GM20000 (cell line): Measurements from ENCODE around the gene TBC1D19.
"Not testable (repeated sequence)": the region's sequence is repeated elsewhere in the genome, so short reads cannot be mapped to it uniquely, and the experiment has no call there.

Experiments used
- DNase-seq: peaks from one replicate; pipeline ENCODE4 v3.0.0; 2012; ENCODE audit warnings: low spot score
- TF ChIP-seq, protein P1 (sequence below): IDR thresholded peaks from 2 replicates; pipeline ENCODE4 v1.5.1; 2012; ENCODE audit warnings: mild to moderate bottlenecking, control low read depth; ENCODE audit errors: extremely low read depth, missing control alignments

The TBC1D19 gene

DNA sequence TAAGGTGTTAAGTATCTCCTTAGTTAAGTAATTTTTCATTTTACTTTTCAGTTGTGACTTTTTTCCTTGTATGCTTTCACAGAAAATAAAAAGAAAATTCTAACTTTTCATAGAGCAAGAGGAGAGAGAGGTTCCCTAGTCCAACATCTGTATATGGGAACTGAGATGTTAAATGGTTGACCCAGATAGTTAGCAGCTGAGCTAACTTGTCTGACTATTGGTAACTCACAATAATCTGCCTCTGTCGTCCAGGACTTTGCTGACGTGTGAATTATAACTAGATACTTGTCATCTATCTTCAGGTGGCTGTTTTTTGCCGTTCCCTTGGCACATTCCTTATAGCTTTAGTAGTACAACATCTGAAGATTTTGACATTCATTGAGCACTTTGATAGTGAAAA is 29.9 kb downstream of the TBC1D19 start:
- no peak for DNase-seq
- TF ChIP-seq, protein P1, sequence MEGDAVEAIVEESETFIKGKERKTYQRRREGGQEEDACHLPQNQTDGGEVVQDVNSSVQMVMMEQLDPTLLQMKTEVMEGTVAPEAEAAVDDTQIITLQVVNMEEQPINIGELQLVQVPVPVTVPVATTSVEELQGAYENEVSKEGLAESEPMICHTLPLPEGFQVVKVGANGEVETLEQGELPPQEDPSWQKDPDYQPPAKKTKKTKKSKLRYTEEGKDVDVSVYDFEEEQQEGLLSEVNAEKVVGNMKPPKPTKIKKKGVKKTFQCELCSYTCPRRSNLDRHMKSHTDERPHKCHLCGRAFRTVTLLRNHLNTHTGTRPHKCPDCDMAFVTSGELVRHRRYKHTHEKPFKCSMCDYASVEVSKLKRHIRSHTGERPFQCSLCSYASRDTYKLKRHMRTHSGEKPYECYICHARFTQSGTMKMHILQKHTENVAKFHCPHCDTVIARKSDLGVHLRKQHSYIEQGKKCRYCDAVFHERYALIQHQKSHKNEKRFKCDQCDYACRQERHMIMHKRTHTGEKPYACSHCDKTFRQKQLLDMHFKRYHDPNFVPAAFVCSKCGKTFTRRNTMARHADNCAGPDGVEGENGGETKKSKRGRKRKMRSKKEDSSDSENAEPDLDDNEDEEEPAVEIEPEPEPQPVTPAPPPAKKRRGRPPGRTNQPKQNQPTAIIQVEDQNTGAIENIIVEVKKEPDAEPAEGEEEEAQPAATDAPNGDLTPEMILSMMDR = no peak

DNA sequence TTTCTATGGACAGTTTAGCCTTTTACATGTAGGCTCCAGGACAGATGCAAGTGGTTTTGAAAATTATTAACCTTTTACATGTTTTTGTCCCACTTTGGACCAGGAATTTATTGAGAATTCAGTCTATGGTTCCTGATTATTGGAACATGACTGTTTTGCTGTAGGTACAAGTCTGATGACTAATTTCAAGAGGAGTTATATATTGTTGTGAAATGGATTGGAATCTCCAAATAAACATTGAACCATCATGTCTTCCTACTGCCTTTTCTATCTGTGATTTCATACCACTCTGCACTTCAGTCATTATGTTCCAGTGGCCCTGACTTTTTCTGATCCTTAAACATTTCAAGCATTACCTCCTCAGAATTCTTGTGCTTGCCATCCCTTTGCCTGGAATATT is 35.9 kb downstream of the TBC1D19 start:
- no peak for DNase-seq
- TF ChIP-seq, protein P1 = no peak

DNA sequence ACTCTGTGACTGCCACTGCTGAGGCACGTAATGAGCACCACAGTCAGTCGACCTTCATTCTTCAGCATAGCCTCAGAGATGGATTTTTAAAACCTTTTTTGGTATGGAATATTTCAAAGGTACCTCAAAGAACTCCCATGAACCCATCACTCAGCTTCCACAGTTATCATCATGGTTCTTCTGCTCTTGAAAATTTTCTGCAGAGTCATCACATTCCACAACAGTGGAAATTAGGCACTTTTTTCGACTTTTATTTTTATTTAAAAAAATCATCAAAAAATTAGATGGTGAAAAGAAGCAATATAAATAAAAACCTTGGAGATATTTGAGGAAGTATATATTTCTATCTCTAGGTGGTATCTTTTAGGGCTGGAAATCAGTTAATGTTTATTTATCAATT is 37.5 kb downstream of the TBC1D19 start:
- no peak for DNase-seq
- TF ChIP-seq, protein P1 = no peak

DNA sequence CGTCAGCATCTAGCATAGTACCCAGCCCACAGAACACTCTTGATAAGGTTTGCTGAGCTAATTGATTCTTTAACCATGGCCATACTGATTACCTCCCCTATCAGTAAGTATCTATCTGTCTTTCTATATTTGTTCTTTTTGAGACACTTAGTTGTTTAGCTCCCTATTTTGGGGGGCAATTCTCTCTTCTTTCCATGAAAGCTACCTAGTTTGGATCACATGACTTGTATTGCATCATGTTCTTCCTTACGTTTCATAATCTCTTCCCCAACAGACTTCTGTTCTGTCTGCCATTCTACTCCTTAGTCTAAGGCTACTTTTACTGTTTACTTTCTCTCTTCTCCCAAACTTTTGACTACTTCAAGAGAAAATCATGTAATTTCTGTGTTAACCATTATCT is 39.0 kb downstream of the TBC1D19 start:
- TF ChIP-seq, protein P1 = no peak
- no peak for DNase-seq

DNA sequence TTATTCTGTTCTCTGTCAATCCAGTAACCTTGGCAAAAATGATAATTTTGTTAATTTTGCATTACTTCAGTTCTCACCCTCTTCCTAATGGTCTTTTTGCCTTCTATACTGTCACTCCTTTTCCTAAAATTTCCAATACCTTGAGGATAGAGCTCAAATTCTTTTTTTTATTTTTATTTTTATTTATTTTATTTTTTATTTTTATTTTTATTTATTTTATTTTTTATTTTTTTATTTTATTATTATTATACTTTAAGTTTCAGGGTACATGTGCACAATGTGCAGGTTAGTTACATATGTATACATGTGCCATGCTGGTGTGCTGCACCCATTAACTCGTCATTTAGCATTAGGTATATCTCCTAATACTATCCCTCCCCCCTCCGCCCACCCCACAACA is 42.8 kb downstream of the TBC1D19 start:
- not testable (repeated sequence) for DNase-seq

DNA sequence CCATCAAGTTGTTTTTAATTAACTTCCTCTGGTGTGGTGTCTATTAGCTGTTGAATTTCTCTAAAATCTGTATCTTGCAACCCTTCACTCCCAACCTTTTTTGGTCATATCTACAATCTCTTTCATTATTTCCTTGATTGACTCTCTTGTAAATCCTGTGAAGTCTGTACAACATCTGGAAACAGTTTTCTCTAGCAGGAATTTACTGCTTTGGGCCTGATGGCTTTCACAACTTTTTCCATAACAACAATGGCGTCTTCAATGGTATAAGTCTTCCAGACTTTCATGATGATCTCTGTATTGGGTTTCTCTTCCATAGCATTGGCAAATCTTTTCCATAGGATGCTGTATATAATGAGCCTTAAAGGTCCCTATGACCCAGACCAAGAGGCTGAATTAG is 49.0 kb downstream of the TBC1D19 start:
- DNase-seq = no peak
- TF ChIP-seq, protein P1 = no peak

DNA sequence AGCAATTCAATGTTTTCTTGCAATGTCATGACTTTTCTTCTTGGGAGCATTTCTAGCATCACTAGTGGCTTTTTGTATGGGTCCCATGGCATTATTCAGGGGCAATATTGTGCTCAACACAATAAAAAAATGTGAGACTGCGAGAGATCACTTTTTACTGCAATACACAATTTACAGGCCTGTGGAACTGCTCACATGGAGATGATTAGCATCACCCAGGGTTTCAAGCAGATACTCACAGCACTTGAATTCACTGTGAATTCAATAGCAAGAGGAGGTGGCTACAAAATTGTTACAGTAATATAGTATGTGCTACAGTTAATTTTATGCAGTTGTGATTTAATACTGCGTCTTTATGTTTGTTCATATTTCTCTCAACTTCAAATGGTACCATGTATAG is 50.4 kb downstream of the TBC1D19 start:
- TF ChIP-seq, protein P1 = no peak
- no peak for DNase-seq

DNA sequence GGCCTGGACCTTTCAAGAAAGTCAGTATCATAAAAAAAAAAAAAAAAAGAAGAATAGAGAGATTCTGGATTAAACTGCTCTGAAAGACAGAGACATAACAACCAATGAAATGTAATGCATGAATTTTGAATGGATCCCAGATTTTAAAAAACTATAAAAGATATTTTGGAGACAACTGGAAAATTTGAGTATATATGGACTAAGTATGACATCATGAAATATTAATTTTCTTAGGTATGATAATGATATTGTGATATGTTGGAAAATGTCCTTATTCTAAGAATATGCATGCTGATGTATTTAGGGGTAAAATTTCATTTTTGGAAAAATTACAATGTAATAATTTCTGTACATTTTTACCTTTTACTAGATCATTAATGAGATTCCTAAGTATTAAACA is 52.6 kb downstream of the TBC1D19 start:
- TF ChIP-seq, protein P1 = no peak
- DNase-seq = no peak

DNA sequence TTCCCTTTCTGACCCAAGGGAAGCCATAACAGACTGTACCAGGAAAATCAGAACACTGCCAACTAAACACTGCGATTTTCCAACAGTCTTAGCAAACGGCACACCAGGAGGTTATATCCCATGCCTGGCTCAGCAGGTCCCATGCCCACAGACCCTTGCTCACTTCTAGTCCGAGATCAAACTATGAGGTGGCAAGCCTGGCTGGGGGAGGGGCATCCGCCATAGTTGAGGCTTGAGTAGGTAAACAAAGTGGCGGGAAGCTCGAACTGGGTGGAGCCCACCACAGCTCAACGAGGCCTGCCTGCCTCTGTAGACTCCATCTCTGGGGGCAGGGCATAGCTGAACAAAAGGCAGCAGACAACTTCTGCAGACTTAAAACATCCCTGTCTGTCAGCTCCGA is 56.8 kb downstream of the TBC1D19 start:
- DNase-seq = not testable (repeated sequence)
